ENCODE measurements around the gene TEX22.

TEX22 gene

GRCh38 chr14:105375635-105376057 is 22.7 kb upstream of the TEX22 start:
- no peak for TF ChIP-seq POLR2A (IDR thresholded peaks at IDR 0.05; ENCODE audit: low read depth, low read length)
- FAIRE-seq (no peak), DNase-seq (ENCODE audit: insufficient read length, low spot score) (no peak)

GRCh38 chr14:105376521-105377440 is 21.6 kb upstream of the TEX22 start:
- no peak for TF ChIP-seq POLR2A (IDR thresholded peaks at IDR 0.05; ENCODE audit: low read depth, low read length)
- DNase-seq (ENCODE audit: insufficient read length, low spot score) = no peak
- no peak for FAIRE-seq

DNA sequence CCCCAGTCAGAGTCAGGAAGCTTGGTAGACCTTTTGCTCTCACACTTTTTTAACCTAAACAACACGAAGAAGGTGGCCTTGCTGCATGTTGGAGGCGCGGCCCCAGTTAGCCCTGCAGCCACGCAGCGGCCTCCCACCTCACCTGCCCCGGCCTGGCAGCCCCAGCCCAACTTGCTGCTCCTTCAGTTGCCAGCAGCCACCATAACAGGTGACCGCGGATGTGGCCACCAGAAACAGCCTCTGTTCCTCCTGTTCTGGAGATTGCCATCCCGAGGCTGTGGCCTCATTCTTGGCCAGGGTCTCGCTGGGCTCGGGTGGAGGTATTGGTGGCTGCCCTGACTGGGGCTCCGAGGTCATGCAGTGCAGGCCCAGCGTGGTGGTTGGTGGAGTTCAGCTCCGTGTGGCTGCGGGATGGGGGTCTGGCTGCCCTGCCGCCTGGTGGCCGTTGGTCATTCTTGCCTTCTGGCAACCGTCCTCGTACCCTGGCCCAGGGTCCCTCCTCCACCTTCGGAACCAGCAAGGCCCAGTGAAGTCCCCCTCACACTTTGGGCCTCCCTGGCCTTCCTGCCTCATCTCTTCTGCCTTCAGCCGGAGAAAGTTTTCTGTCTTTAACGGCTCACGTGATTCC is 20.7 kb upstream of the TEX22 start:
- no peak for FAIRE-seq
- DNase-seq (ENCODE audit: insufficient read length, low spot score) = no peak
- no peak for TF ChIP-seq POLR2A (IDR thresholded peaks at IDR 0.05; ENCODE audit: low read depth, low read length)

DNA sequence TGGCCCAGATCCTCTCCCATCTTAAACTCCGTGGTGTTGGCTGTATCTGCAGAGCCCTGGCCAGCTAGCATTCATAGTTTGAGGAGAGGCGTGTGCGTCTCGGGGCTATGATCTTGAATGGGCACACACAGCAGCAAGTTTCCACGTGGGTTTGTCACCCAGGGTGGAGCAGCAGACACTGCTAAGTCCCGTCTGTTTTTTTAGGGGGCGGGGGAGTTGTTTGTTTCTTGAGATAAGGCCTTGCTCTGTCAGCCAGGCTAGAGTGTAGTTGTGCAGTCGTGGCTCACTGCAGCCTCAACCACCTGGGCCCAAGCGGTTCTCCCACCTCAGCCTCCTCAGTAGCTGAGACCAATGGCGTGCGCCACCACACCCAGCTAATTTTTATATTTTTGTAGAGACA is 20.1 kb upstream of the TEX22 start:
- FAIRE-seq = no peak
- DNase-seq (ENCODE audit: insufficient read length, low spot score) = no peak
- no peak for TF ChIP-seq POLR2A (IDR thresholded peaks at IDR 0.05; ENCODE audit: low read depth, low read length)

DNA sequence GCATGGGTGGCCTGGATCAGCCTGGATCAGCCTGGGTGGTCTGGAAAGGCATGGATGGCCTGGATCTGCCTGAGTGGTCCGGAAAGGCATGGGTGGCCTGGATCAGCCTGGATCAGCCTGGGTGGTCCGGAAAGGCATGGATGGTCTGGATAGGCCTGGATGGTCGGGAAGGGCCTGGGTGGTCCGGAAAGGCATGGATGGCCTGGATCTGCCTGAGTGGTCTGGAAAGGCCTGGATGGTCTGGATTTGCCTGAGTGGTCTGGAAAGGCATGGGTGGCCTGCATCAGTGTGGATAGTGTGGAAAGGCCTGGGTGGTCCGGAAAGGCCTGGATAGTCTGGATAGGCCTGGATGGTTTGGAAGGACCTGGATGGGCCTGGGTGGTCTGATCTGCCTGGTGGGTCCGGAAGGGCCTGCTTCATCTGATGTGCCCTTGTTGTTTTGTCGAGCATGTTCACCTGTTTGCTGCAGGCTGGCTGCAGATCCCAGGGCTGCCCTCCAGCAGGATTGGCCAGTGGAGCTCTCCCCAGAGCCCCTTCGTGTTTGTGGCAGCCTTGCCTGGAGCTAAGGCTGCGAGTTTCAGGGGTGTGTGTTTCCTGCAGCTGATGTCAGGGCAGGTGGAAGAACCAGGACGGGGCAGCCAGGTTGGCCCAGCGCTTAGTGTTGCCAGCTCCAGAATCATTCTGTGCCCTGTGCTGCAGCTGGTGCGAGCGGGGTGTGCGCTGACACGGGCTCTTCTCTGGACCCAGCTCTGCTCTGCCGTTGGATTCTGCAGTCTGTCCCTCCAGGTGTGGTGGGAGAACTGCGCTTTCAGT is 19.3 kb upstream of the TEX22 start:
- DNase-seq (ENCODE audit: insufficient read length, low spot score) (no peak), FAIRE-seq (no peak)
- no peak for TF ChIP-seq POLR2A (IDR thresholded peaks at IDR 0.05; ENCODE audit: low read depth, low read length)

GRCh38 chr14:105379946-105380345 is 18.4 kb upstream of the TEX22 start:
- TF ChIP-seq POLR2A (IDR thresholded peaks at IDR 0.05; ENCODE audit: low read depth, low read length) = no peak
- DNase-seq (ENCODE audit: insufficient read length, low spot score) (no peak), FAIRE-seq (no peak)

DNA sequence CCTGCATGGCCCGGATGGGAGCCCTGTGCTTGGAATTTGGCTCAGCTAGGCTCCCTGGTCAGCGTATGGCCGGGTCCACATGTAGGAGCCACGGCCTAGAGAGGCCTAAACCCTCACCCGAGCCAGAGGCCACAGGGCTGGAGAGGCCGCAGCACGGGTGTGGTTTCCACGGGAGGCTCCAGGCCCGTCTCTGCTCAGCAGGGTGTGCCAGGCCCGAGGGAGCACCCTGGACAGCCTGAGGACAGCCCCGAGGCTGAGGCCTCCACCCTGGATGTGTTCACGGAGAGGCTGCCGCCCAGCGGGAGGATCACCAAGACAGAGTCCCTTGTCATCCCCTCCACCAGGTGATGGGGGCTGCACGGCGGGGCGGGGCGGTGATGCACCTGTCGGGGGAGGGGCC is 17.6 kb upstream of the TEX22 start:
- DNase-seq (ENCODE audit: insufficient read length, low spot score) = no peak
- TF ChIP-seq POLR2A (IDR thresholded peaks at IDR 0.05; ENCODE audit: low read depth, low read length) = no peak
- no peak for FAIRE-seq

DNA sequence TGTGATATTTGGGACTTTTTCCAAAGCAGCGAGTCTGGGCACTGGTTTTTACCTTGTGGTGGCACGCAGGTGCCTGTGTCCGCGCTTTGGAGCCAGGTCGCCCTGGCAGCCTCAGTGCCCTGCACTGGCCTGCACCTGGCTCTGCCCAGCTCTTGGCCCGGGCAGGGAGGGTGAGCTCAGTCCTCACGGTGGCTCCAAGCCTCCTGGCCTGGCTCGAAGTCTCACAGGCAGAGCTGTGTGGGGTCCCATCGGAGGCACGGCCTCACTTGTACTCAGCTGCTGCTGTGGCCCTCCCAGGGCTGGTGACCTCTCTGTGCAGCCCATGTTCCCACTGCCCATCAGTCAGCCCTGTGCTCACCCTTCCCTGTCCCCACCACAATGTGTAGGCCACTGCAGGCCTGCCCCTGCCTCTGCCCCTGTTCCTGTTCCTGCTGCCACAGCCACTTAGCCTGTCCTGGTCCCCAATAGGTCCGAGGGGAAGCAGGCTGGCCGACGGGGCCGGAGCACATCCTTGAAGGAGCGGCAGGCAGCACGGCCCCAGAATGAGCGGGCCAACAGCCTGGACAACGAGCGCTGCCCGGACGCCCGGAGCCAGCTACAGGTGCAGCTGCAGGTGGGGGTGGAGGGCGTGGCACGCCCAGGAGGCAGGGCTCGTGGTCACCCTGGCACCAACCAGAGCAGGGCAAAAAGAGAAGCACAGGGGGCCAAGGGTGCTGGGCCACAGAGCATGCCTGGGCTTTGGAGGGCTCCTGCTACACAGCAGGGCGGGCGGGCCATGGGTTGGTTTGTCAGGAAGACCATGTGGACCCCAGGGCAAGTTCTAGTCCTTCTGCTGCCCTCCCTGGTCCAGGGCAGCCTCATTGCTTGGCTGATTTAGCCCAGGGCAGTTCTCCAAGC is 16.6 kb upstream of the TEX22 start:
- FAIRE-seq (no peak), DNase-seq (ENCODE audit: insufficient read length, low spot score) (no peak)
- TF ChIP-seq POLR2A (IDR thresholded peaks at IDR 0.05; ENCODE audit: low read depth, low read length) = no peak

GRCh38 chr14:105382343-105383082 is 15.8 kb upstream of the TEX22 start:
- TF ChIP-seq POLR2A (IDR thresholded peaks at IDR 0.05; ENCODE audit: low read depth, low read length) = no peak
- no peak for FAIRE-seq
- no peak for DNase-seq (ENCODE audit: insufficient read length, low spot score)

DNA sequence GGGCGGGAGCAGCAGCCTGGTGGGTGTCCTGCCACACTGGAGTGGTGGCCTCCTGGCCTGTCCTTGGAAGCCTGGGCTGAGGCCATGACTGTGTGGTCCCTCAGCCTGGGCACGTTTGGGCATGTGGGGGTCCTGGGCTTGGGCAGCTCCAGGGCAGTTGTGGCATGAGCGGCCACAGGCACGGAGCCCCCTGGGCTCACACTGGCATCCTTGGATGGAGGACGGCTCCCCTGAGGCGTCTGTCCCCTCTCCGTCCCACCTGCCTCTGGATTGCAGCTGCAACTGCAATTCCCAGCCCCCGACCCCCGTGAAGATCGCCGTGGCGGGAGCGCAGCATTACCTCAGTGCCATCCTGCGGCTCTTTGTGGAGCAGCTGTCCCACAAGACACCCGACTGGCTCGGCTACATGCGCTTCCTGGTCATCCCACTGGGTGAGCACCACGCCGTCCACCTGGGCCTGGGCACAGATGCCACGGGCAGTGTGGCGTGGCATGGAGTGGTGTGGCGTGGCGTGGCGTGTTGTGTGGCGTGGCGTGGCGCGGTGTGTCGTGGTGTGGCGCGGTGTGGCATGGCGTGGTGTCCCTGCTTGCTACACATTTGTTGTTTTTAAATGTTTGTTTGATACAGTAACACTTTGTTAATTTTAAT is 15.1 kb upstream of the TEX22 start:
- FAIRE-seq (no peak), DNase-seq (ENCODE audit: insufficient read length, low spot score) (no peak)
- TF ChIP-seq POLR2A (IDR thresholded peaks at IDR 0.05; ENCODE audit: low read depth, low read length) = no peak

DNA sequence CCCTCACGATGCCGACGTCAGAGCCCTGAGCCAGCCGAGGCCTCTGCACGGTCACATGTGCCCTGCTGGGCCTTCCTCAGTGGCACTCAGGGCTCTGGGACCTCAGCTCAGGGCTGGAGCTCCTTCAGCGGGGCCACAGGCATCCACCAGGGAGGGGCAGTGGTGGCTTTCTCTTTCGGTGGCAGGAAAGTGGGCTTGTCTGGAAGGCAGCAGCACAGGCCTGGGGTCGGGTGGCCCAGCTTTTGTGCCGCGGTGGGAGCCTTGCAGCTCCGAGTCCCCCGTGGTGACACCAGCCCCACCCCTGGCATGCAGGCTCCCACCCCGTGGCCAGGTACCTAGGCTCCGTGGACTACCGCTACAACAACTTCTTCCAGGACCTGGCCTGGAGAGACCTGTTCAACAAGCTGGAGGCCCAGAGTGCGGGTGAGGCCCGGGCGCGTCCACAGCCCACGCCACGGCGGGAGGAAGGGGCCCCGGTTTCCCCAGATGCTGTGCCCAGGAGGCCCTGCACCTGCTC is 14.2 kb upstream of the TEX22 start:
- no peak for FAIRE-seq
- TF ChIP-seq POLR2A (IDR thresholded peaks at IDR 0.05; ENCODE audit: low read depth, low read length) = no peak
- DNase-seq (ENCODE audit: insufficient read length, low spot score) = no peak

Measured in H54 (cell line).